GM18873 (cell line): ENCODE data around the gene LARGE1.

Source experiments
- ATAC-seq: cut with Tn5 transposase; IDR thresholded peaks from one replicate; pipeline ENCODE4 v1.9.1; 2021; ENCODE audit warnings: mild to moderate bottlenecking, moderate library complexity, moderate number of reproducible peaks; ENCODE audit not compliant: unreplicated experiment, low FRiP score

The LARGE1 gene

DNA sequence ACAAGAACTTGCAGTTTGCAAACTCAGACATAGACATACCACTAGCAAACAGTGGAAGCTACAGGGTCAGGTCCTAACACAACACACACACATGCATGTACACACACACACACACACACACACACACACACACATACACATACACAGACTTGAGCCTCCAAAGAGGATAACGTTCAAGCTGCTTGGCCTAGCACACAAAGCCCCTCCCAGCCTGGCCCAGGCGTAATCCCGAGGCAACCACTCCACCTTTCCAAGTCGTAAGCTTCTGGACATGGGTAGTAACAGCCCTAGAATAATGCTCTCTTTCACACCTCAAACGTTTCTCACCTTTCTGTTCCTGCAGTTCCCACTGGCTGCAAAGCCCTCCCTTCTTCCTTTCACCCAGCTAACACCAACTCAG lies 88.6 kb downstream of the LARGE1 start:
- ATAC-seq = no peak

DNA sequence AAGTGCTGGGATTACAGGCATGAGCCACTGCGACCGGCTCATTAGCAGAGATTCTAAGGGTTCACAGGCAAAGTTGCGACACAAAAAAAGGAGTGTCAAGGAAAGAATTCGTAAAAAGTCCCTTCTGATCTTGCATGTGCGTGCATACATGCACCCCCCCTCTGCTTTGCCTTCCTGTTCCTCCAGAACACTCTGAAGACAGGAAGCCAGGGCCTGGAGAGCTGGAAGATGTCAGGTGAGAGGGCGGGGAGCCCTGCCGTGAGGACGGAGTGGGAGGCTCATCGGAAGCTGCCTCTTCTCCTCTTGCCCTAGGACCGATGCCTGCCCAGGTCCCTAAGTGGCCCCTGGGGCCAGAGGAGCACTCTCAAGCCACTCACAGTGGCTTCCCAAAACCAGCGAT lies 89.1 kb downstream of the LARGE1 start:
- ATAC-seq = no peak

DNA sequence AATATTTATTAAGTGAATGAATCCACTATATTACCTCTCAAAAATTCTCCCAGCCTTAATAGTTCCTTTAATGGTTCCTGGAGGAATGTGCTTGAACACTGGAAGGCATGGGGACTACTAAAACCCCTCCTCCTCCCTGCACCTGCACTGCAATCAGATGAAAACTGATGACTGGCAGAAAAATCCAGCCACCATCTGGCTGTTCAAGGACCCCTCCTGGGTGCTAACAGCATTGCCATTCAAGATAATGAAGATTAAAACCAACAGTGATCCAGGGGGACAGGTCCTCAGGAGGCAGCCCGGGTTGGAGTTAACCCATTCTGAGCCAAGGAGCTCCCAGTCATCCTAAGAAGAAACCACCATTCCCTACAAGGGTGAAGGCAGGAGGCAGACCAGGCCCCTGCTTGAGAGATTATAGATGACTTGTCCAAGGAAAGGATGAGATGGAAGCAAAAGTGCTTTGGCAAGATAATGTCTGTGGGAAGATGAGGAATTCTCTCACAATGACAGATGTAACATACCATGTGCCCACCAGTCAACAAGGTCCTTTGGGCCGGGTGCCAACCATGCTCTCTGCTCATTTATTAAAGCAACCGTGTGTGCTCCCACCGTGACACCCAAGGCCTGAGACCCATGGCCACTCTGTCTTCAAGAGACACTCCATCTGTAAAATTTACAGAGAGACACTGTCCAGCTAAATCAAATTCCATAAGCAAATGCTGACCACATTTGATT lies 90.6 kb downstream of the LARGE1 start:
- no peak for ATAC-seq

DNA sequence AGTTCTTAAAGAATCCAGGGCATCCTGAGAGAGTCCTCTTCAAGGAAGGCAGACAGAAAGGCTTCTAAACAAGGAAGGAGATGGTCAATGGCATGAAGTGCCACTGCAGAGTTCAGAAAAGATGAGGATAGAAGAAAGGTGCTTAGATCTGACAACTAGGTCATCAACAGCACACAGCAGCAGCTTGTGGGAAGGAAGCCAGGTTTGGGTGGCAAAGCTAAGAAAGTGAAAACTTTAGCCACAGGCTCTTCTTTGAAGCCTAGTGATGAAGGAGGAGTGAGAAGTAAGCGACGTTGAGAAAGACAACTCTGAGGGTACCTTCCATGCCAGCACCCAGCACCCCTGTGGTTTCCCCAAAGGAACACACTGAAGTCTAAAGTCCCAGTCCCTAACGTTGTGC lies 92.0 kb downstream of the LARGE1 start:
- no peak for ATAC-seq

DNA sequence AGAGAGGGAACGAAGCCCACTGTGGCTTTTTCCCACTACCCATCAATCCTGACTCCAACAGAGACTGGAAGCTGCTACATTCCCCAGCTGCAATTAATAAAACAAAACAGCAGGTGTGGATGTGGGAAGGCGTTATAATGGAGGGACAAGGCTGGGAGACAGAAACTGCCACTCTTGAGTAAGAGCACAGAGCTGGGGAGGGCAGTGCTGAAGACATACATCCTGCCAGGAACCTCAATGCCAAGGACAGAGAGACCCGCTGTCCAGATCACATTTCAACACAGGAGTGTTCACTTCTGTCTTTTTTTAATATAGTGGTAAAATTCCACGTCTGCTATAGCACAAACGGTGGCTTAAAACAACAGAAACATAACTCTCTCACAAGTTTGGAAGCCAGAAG lies 94.5 kb downstream of the LARGE1 start:
- ATAC-seq = no peak

DNA sequence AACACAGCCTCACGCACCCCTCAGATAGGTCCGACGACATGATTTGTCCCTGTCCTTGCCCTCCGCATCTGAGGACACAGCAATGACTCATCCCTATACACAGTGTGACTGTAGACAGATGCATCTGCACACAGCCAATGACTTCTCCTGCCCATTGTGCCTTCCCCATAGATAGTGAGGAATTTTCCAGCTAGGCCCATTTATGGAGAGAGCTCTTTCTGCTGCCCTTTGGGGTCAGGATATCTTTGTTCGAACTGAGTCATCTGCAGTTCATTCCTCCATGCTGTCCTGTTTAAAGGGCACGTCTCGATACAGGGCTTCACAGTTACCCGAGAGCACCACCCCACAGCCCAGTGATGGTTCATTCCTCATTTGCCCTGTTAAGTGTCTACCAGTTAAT lies 96.7 kb downstream of the LARGE1 start:
- no peak for ATAC-seq

DNA sequence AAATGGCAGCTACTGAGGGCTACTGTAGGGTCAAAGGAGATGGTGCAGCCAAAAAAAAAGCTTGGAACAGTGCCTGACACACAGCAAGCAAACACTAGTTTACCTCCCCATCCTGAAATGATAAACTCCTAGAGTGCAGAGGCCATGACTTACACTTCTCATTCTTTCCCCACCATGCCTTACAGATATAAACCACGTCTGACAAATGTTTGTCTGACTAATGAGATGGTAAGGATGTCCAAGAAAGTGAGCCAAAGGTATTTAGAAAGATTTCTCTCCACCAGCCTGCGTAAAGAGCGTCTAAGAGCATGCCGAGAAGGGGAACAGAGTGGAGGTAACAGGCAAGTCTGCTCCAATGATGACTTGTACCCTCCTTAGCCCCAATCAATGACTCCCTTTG lies 99.0 kb downstream of the LARGE1 start:
- no peak for ATAC-seq

DNA sequence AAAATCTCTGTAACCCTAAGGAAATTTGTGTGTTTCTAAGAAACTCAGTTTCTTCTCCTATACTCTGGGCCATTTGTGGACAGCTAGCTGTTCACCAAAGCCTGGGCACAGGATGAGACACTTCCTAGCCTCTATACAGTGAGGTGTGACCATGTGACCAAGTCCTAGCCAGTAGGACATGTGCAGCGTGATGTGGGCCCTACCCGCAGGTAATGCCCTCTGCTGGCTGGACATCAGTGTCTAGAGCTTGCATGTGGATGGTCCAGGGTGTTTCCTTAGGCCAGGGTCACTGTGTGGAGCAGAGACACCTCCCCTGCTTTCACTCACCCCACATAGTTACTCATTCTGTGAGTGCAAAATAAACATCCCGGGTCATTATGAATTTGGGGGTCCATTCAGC lies 100.5 kb downstream of the LARGE1 start:
- no peak for ATAC-seq

DNA sequence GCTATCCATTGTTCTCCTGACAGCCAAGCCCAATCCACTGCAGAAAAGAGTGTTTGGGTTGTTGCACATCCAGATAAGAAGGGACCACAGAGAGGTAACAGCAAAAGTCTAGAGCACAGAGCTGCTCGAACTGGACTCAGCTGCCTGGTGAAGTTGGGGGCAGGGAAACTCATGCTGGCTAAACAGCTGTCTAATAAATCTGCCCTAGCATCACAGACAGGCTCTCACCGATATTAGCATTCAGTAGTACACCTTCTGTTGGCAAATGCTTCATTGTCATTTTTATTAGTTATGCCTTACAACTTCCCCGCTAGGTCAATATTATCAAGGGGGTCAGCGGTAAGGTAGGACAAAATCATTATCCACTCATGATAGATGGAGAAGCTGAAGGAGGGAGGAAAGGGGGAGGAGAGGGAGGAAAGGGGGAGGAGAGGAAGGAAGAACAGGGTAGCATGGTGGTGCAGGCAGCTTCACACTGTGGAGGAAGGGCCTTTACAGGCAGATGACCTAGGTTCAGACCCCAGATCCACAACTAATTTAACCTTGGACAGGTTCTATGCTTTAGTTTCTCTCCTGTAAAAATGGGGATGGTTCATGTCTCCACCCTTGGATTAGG lies 102.7 kb downstream of the LARGE1 start:
- no peak for ATAC-seq

DNA sequence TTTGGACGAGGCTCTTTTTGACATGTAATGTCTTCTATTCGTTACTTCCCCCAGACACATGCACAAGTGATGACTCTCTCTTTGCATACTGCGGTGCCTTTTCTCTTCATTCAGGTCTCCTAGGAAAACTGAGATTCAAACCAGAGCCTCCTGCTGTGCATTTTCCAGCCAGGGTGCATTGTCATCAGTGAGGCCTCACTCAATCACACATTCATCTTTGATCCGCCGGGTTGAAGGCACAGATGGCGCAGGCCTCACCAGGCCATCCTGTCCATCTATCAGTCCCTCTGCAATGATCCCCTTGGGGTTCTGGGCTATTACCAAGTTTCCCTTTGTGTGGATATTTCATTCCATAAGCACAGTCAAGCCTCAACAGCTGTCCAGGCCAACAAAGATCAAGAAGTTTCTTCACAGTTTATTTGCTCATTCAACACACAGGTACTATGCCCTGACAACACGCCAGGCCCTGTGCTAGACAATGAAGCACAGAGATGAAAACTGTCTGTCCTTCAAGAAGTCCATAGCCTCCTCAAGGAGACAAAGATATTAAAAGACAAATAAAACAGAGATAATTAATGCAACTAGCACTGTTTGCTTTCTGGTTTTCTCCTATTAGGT lies 107.8 kb downstream of the LARGE1 start:
- no peak for ATAC-seq

DNA sequence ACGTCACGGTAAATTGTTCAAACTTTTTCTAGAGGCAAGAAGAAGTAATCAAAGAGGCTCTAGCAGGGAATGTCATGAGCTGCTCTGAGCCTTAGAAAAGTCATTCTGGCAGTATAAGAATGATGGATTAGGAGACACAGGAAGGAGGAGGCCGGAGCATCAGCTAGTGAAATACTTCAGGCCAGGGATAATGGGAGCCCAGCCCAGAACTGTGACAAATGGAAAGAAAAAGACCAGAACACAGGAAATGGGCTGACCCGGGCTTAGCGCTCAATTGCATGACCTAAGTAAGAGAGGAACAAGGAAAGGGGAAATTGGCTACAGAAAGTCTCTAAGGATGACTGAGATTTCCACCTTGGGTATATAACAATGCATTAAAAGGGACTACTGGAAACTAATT lies 108.6 kb downstream of the LARGE1 start:
- no peak for ATAC-seq

DNA sequence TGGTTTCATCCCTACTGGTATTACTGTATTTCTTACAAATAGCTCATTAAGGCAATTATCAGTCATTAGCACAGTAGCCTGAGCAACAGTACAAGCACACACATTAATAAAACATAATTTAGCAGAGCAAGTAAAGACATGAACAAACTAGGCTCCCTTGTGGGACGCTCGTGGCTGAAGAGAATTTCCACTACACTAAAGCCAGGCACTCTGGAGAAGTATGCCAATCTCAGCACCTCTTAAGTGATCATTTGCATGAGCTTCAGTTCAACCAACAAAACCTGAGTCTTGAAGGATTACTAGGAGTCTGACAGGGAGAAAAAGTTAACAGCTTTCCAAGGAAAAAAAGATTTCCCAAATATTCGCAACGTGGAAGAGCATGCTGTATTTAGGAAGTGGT lies 109.1 kb downstream of the LARGE1 start:
- no peak for ATAC-seq

DNA sequence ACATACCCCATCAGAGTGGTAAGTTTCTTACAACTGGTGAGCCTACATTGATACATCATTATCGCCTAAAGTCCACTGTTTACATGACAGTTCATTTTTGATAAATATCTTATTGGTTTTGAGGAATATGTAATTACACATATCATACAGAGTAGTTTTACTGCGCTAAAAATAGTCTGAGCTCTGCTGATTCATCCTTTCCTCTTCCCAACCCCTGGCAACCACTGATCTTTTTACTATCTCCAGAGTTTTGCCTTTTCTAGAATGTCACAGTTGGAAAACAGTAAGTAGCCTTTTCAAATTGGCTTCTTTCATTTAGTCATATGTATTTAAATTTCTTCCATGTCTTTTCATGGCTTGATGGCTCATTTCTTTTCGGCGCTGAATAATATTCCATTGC lies 112.8 kb downstream of the LARGE1 start:
- ATAC-seq = no peak

DNA sequence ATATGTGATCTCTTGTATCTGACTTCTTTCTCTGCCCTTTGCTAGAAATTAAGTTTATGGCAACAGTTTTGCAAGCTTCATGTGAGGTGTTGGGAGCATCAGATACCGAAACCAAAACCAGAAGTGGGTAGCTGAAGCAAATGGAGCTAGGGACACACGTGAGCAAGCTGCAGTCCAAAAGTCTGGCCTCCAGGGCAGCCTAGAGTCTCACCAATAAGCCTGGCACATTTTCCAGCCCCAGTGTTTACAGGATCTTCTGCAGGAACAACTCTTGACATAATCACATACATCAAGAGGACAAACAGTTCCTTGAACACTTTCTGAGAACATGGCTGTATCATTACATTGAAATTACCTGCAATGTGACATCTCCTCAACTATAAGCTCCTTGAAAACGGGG lies 114.1 kb downstream of the LARGE1 start:
- no peak for ATAC-seq

DNA sequence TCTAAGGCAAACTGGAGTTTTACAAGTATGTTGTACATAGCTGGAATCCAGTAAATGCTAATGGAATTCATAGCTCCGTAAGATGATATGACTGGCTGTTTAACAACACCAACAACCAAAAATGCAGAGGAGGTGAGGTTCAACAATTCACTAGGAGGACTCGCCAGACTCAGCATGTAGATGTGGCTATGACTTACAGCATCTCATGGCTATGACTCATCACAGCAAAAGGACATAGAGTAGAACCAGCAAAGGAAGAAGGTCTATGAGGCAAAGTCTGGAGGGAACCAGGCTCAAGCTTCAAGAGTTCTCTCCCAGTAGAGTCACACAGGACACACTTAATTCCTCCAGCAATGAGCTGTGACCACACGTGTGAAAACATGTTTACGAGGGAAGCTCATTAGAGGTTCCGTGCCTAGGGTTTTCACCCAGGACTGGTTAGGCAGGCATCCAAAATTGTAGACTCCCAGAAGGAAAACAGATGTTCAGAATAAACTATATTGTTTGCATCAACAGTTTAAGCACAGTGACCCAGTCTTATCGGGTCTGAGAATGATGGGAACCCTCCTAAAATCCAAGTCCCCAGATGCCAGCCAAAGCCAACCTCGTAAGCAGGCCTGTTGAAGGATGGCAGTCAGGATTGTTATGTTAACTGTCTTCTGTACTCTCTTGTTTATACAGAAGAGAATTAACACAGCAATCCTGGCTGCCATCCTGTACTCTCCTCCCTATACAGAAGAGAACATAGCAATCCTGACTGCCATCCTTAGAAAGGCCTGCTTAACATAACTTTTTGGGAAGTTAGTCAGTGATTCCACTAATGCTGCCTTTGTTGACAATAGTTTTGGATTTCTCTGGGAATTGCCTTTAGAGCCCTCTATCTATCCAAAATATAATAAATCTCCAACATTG lies 116.6 kb downstream of the LARGE1 start:
- ATAC-seq = no peak

DNA sequence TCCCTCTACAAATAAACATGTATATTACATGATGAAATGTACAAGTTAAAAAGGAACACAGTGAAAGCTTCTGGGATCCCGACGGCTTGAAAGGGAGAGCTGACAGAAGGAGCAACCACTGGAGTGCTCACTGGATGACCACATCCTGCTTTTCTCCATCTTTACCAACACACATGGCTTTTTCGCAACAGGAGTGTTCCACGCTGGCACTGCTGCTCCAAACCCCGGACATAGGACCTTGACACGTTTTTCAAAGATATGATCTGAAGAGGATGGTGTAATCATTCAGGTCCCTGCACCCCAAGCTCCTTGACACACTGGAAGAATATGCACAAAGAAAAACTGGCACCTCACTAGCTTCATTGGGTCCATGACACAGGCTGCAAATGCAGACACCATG lies 121.9 kb downstream of the LARGE1 start:
- no peak for ATAC-seq

DNA sequence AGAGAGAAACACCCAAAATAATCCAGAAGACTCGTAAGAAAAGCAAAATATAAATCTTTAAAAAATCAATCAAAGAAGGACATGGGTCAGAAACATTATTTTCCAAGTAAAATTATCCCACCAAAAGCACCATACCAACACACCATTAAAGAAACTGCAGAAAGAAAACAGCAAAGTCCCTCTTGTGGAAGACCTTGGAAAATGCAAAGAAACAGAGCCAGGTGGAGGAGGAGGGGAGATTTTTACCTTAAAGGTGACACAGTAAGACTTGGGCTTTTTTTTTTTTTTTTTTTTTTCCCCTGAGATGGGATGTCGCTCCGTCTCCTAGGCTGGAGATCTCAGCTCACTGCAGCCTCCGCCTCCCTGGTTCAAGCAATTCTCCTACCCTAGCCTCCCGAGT lies 123.8 kb downstream of the LARGE1 start:
- ATAC-seq = no peak

DNA sequence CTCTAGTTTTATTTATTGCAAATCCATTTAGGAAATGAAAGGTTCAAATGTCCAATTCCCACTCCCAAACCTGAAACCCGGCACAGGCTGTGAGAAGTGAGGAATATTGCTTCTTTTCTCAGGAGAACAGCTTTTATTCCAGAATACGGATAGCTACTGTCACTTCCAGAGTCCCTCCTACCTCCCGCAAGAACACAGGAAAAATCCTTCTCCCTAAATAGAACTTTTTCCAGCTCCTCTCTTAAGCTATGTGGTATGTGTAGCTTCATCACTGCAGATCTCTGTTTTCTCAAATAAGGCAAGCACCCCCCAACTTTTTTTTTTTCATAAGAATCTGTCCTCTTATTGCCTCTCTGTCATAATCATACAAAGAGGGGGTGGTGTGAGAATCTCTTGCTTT lies 126.8 kb downstream of the LARGE1 start:
- ATAC-seq = no peak

DNA sequence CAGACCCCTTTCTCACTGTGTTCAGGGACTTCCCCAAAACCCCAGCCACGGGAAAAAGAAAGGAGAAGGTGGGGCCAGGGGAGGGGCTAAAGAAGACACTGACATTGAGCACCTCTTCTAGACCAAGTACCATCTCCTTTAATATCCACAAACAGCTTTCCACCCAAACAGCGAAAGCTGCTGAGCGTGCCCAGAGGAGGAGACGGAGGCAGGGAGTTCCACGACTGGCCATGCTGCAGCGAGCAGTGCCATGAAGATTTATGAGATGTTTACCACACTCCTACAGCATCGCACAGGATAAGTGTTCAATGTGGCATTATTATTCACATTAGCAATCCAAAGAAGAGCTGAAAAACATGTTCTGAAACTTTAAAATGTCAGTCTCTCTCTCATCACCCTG lies 127.4 kb downstream of the LARGE1 start:
- no peak for ATAC-seq

DNA sequence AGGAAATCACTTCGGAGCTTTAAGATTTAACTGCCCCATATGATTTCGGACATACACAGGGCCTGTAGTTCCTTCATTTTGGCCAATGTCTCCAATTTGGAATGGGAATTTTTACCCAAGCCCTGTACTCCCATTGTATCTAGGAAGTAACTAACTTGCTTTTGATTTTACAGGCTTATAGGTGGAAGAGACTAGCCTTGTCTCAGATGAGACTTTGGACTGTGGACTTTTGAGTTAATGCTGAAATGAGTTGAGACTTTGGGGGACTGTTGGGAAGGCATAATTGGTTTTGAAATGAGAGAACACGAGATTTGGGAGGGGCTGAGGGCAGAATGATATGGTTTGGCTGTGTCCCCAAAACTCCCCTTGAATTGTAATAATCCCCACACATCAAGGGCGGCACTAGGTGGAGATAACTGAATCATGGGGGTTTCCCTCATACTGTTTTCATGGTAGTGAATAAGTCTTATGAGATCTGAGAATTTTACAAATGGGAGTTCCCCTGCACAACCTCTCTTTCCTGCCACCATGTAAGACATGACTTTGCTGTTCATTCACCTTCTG lies 130.5 kb downstream of the LARGE1 start:
- ATAC-seq = no peak

DNA sequence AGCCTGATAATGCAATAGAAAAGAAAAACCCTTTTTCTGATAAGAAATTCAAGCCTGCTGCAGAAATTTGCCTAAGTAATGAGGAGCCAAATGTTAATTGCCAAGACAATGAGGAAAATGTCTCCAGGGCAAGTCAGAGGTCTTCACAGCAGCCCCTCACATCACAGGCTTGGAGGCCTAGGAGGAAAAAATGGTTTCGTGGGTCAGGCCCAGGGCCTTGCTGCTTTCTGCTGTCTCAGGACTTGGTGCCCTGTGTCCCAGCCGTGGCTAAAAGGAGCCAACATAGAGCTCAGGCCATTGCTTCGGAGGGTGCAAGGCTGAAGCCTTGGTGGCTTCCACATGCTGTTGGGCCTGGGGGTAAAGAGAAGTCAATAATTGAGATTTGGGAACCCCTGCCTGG lies 131.3 kb downstream of the LARGE1 start:
- no peak for ATAC-seq
